LHCN-M2 (cell line): ENCODE results near the gene C2orf15. TPM values are rescaled to one million over a fixed set of nuclear protein-coding genes. Genes with fewer than 3 reads are reported as not detected.
"Not testable (repeated sequence)": the region's sequence is repeated elsewhere in the genome, so short reads cannot be mapped to it uniquely, and the experiment has no call there.

ENCODE experiments used
- DNase-seq: peaks from one replicate; pipeline ENCODE4 v3.0.0-alpha.2; 2012; ENCODE audit warnings: low read depth
- total RNA-seq: library from RNA; depleted of rRNA; stranded (reverse); fragments of >200 nt; gene quantifications from 2 replicates; pipeline ENCODE4 v1.2.3, GENCODE V29; 2014; rRNA removed

Gene C2orf15
- total RNA-seq, 1 experiment from 2014 or later = not detected

- DNase-seq = no peak
Measured at GRCh38 chr2:99166218-99166617, 24.7 kb downstream of the C2orf15 start.

DNA sequence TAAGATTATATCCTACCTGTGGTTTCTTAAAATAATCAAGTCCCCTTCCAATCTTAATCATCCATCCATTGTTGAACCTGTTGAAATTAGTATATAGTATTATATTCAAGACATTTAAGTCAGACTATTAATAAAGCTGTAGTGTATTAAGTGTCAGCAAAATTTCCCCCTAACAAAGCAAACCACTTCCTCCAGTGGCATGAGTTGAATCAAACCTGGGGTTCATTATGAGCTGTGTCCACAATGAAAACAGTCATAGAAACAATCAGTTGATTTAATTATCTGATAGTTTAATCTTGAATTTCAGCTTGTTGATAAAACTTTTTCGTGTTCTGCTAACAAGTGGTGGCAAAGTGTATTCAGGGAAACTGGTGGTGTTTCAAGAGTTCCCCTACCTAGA lies 28.0 kb downstream of the C2orf15 start:
- DNase-seq = no peak

DNA sequence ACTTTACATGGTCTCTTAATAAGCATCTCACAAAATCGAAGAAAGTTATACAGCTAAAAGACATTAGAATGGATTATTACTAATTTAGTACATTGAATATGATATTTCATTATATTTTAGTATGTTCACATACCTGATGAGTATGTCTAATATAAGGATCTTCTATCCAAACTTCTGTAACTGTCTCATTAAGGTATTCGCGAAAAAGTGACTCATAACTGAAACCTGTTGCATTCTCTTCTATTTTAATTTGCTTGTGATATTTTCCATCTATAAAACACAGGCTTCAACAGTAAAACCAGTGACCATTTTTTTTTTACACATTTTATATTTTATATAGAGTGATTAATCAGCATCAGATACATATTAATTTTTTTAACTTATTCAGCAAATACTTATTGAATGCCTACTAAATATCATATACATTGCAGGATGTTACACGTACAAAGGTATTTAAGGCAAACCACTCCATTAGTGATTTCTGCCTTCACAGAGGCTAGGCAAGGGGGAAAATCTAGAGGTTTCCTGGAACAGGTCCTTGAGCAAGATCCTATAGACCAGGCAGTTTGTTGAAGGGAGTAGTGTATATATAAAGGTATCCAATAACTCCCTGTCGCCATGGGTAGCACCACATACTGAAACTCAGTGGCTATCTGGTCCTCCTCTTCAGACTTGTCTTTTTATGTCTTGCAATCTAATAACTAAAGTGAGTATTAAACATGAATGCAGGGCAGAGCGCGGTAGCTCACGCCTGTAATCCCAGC lies 30.1 kb downstream of the C2orf15 start:
- DNase-seq = no peak

DNA sequence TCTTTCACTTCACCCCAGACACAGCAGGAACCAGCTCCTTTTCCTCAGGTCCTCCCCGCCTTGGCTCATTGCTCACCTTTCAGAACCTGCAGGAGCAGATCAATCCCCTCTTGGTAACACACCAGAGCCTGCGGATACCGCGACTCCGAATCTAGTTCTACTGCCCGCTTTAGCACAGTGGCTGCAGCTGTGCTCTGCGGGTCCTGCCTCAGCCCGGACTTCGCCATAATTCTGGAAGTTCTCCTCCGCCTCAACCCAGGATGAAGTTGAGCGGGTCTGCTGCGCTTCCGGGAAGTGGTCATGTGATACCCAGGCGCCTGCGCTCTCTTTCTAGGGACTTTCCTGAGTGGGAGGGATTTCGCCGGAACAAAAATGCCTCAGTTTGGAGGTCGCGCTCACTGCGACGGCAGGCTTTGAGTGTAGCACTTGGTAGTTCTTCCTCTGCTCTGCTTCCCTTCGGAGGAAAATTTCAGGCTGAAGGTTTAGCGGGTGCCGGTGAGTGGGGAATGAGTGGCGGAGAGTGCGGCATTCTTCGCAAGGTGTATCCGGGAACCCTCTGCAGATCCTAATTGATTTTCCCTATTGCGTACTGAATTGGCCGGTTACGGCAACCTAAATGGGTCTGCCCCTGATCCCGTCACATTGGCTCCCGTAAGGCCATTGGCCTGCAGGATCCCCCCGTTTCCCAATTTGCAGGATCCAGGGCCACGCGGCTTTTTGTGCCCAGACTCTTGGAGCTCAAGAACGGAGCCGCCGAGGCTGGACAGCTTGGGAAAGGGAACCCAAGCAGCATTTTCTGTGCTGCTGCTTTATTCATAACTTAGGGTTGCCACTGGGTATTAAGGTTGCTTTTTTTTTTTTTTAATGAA lies 39.5 kb downstream of the C2orf15 start, which contains the start of the genes MITD1 and MRPL30:
Gene MITD1 (minus strand): TSS at position 304 of the 869 bp plus-strand sequence. CDS start 77 bp downstream, at position 227.
Gene MRPL30 (plus strand): TSS at position 430 of the 869 bp plus-strand sequence. CDS start 5,020 bp downstream, outside the sequence.
- DNase-seq = peak; percentile 95

GRCh38 chr2:99181624-99182000 lies 40.1 kb downstream of the C2orf15 start:
- DNase-seq = peak; percentile 7

DNA sequence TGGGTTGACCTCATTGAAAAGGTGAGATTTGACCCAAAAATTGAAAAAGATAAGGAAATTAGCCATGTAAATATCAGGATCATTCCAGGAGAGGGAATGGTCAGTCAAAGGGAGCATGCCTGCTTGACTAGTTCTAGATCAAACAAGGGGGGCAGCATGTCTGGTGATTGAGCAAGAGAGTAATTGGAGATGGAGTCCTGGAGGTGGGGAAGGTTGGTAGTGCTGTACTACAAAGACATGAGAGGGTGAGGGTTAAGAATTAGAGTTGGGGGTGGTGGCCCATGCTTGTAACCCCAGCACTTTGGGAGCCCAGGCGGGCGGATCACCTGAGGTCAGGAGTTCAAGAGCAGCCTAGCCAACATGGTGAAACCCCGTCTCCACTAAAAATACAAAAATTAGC lies 41.5 kb downstream of the C2orf15 start:
- no peak for DNase-seq

DNA sequence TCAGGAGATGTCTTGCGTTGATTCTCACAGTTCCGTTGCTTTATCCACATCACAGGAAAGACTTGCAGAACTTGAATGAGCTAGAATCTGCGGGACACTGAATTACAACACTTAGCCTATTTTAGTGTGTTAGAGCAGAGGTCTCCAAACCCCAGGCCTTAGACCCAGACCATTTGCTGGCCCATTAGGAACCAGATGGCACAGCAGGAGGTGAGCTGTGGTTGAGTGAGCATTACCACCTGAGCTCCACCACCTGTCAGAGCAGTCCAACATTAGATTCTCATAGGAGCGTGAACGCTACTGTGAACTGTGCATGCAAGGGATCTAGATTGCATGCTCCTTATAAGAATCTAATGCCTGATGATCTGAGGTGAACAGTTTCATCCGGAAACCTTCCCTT lies 43.3 kb downstream of the C2orf15 start:
- no peak for DNase-seq

- DNase-seq = no peak
Measured at GRCh38 chr2:99187011-99187410, 45.5 kb downstream of the C2orf15 start.

DNA sequence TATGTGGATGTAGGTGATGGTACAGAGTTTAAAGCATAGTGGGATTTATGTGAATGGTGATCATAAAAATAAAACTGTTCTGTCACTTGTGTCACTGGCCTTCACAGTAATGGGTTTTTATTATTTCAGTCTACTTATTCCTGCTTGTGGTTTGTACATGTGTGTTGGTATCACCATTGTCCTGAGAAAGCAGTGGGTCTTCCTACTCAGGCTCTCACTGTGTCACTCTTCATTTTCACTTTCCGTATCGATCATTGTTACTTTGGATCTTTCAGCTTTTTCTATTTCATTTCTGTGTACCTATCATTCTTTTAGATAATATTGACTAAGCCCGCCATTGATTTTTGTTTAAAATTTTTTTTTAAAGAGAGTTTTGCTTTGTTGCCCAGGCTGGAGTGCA lies 46.9 kb downstream of the C2orf15 start:
- no peak for DNase-seq

DNA sequence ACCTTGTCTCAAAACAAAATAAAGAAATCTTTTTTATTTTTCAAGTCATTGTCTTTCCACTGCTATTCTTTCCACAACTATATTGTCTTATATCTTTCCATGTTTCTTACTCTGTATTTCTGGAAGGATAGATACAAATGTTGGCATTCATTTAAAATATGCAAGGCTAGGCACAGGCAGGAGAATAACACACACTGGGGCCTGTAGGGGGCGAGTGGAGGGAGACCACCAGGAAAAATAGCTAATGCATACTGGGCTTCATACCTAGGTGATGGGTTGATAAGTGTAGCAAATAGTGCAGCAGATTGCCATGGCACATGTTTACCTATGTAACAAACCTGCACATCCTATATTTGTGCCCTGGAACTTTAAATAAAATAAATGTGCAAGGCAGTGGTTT lies 49.0 kb downstream of the C2orf15 start:
- no peak for DNase-seq

DNA sequence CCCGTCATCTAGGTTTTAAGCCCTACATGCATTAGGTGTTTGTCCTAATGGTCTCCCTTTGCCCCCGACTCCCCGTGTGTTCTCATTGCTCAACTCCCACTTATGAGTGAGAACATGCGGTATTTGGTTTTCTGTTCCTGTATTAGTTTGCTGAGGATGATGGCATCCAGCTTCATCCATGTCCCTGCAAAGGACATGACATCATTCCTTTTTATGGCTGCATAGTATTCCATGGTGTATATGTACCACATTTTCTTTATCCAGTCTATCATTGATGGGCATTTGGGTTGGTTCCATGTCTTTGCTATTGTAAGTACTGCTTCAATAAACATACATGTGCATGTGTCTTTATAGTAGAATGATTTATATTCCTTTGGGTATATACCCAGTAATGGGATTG lies 50.9 kb downstream of the C2orf15 start:
- not testable (repeated sequence) for DNase-seq

- DNase-seq = no peak
Measured at GRCh38 chr2:99198103-99198841, 56.8 kb downstream of the C2orf15 start.

DNA sequence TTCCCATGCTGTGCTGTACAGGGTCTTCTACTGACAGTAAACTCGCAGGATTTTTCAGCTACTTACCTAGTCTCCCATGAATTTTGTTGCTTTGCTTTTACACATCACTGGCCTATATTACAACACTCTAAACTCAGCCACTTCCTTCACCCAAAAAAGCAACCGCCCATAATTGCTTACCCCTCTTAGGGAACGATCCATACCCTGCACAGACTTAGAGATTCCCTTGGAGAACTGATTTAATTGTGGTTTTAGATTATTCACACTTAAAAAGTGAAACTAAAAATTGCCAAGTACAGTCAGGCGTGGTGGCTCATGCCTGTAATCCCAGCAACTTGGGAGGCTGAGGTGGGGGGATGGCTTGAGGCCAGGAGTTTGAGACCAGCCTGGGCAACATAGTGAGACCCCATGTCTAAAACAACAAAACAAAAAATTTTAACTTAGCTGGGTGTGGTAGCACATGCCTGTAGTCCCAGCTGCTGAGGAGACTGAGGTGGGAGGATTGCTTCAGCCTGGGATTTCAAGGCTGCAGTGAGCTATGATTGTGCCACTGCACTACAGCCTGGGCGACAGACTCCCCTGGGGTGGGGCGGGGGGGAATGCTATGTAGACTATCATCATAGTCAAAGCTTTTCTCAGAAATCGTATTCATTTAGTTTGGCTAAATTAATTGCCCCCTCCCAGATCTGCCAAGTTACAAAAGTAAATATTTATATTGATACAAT lies 58.7 kb downstream of the C2orf15 start:
- DNase-seq = no peak

Other genes starting within 250 kb of the C2orf15 start
- gene CRACDL, start 205.5 kb upstream of the C2orf15 start, total RNA-seq = not detected in 2 replicates
- gene TSGA10, start 13.2 kb downstream of the C2orf15 start, total RNA-seq = 1.5 and 2.5 TPM in 2 replicates
- gene LIPT1, start 13.3 kb downstream of the C2orf15 start, total RNA-seq = 5.2 and 7.1 TPM in 2 replicates
- 23.4 and 29.0 TPM in 2 replicates for gene MITD1, start 39.4 kb downstream of the C2orf15 start, total RNA-seq
- gene MRPL30, start 39.5 kb downstream of the C2orf15 start, total RNA-seq = 36.9 and 38.6 TPM in 2 replicates
- not detected in 2 replicates for gene LYG2, start 114.0 kb downstream of the C2orf15 start, total RNA-seq
- 0.26 and 0.86 TPM in 2 replicates for gene LYG1, start 159.5 kb downstream of the C2orf15 start, total RNA-seq
- 56.7 and 74.7 TPM in 2 replicates for gene TXNDC9, start 194.6 kb downstream of the C2orf15 start, total RNA-seq
- gene EIF5B, start 195.7 kb downstream of the C2orf15 start, total RNA-seq = 13.7 and 25.2 TPM in 2 replicates